Heart right ventricle (tissue), 16 donors: Measurements from ENCODE around the gene ADAM21. TPM values are rescaled to one million over a fixed set of nuclear protein-coding genes. Genes with fewer than 3 reads are reported as not detected.
"Not testable (repeated sequence)": the region's sequence is repeated elsewhere in the genome, so short reads cannot be mapped to it uniquely, and the experiment has no call there.

ENCODE experiments used
- ATAC-seq, 8 donors: fragments of 200-7000 bp; cut with Tn5 transposase; one replicate each; pipeline ENCODE4 v1.9.1; 2020; ENCODE audit warnings: mild to moderate bottlenecking in 8 of 8, moderate library complexity in 8 of 8, moderate number of reproducible peaks in 1 of 8
- DNase-seq, 2 donors: peaks; one replicate each; pipeline ENCODE4 v3.0.0-alpha.2; 2020
- H3K27ac ChIP-seq, 10 donors: fragments of 200-600 bp; sonication (generic) in 2 of 10; one replicate each; pipeline versions ENCODE4 v1.5.0 to v1.8.0; 2020 to 2022; ENCODE audit warnings: mild to moderate bottlenecking in 3 of 10
- H3K27me3 ChIP-seq, 7 donors: fragments of 200-600 bp; one replicate each; pipeline ENCODE4 v1.8.0; 2021 to 2022; ENCODE audit warnings: mild to moderate bottlenecking in 2 of 7
- H3K36me3 ChIP-seq, 9 donors: fragments of 200-600 bp; sonication (generic) in 1 of 9; one replicate each; pipeline versions ENCODE4 v1.5.0 to v1.8.0; 2020 to 2022; ENCODE audit warnings: mild to moderate bottlenecking in 2 of 9
- H3K4me1 ChIP-seq, 9 donors: fragments of 200-600 bp; sonication (generic) in 1 of 9; one replicate each; pipeline versions ENCODE4 v1.5.0 to v1.8.0; 2020 to 2022; ENCODE audit warnings: mild to moderate bottlenecking in 4 of 9
- H3K4me3 ChIP-seq, 10 donors: fragments of 200-600 bp; sonication (generic) in 2 of 10; one replicate each; pipeline versions ENCODE4 v1.5.0 to v1.8.0; 2020 to 2022; ENCODE audit warnings: mild to moderate bottlenecking in 7 of 10, moderate library complexity in 2 of 10
- H3K9me3 ChIP-seq, 11 donors: fragments of 200-600 bp in 10 of 11; sonication (generic) in 2 of 11; one replicate each; pipeline versions ENCODE4 v1.5.0 to v1.8.0; 2013 to 2022; ENCODE audit warnings: mild to moderate bottlenecking in 2 of 11, control low read depth in 1 of 11, moderate library complexity in 1 of 11
- WGBS, 2 donors: extraction: QIAGEN DNeasy Blood & Tissue Kit; methylation state at CpG; one replicate each; pipeline ENCODE4 v1.1.7; 2013; ENCODE audit warnings: inconsistent platforms in 1 of 2; 5-methylcytosine and 5-hydroxymethylcytosine counted together
- intact Hi-C, 10 donors: fragments of 100-400 bp; cut with DNase I; formaldehyde crosslinking; loops; one replicate each; pipeline versions ENCODE4 v1.11.1 to v1.14.2; 2022
- long read RNA-seq, 3 donors: library from polyadenylated mRNA; unstranded; transcript quantifications; one replicate each; pipeline ENCODE4 v2.0.0, GENCODE V29; 2020 to 2021
- polyA plus RNA-seq, 2 donors: library from polyadenylated mRNA; stranded (reverse); fragments of 200-250 nt; gene quantifications; one replicate each; pipeline ENCODE4 v1.2.3, GENCODE V29; 2013
- total RNA-seq, 10 donors: library from RNA; stranded (reverse); fragmentation: NEBNext Ultra II Directional in 3 of 10; extraction: Animal tissue kit (Norgen Biotek cat#: 25700) in 3 of 10; gene quantifications; one replicate each; pipeline versions ENCODE4 v1.2.1 to v1.2.4, GENCODE V29; 2021 to 2023
- TF ChIP-seq, protein P1 (sequence below), 9 donors: fragments of 200-600 bp; sonication (generic) in 2 of 9; IDR thresholded peaks; one replicate each; pipeline versions ENCODE4 v1.5.0 to v1.8.0; 2021 to 2022; ENCODE audit warnings: antibody characterized with exemption in 9 of 9, mild to moderate bottlenecking in 5 of 9, moderate library complexity in 1 of 9
- donor health status: Arrhythmogenic right ventricular cardiomyopathy.
- donor health status: ischemic (EF 13 %, LVEDD 7.1; RV severe dilation, severe dysfunction).
- donor health status: healthy with polysubstance abuse.
- donor health status: DM: no; HTN: yes; CAD: no.
- donor health status: DM: no; HTN: no; CAD: no.
- donor health status: ischemic (EF 25% LVEDD 6.9; RV normal size, moderate dysfunction).
- donor health status: ischemic (EF 25% LVEDD 5.7; RV mildly dilated, moderate dysfunction).
- donor health status: healthy.
- donor health status: DM: yes; HTN: yes; CAD: no.
- donor health status: Ischemic cardiomyopathy.
- donor health status: ischemic (EF 35%, LVEDD 5.7; RV mildly dilated, moderate dysfunction).
- donor health status: nonischemic (EF 11% LVEDD 7.7; RV severe dilation, severe dysfunction).
- donor health status: DM: yes; HTN: yes; CAD: no.
- donor health status: PGD.
- donor health status: ischemic (EF 29% LVEDD 5.4; RV normal size, mild dysfunction).
- donor health status: nonischemic (EF 23%, LVEDD 6.1; RV moderate dilation, normal function).

ADAM21 gene
- total RNA-seq: under 1 TPM in 7 of 10 donors, not detected in 3; 0.10 to 0.31 (median 0.26) TPM
- polyA plus RNA-seq: under 1 TPM in 1 of 2 donors, not detected in 1; 0.16 TPM
- long read RNA-seq, donor 1, partial matches to known transcripts: 0 of 1 reads
- long read RNA-seq, donor 1, other reads (novel, unspliced or antisense): 1 of 1 reads
- long read RNA-seq, donor 2, partial matches to known transcripts: 0 of 2 reads
- long read RNA-seq, donor 2, other reads (novel, unspliced or antisense): 2 of 2 reads
- long read RNA-seq, donor 3, partial matches to known transcripts: 1 of 2 reads
- long read RNA-seq, donor 3, other reads (novel, unspliced or antisense): 1 of 2 reads

DNA sequence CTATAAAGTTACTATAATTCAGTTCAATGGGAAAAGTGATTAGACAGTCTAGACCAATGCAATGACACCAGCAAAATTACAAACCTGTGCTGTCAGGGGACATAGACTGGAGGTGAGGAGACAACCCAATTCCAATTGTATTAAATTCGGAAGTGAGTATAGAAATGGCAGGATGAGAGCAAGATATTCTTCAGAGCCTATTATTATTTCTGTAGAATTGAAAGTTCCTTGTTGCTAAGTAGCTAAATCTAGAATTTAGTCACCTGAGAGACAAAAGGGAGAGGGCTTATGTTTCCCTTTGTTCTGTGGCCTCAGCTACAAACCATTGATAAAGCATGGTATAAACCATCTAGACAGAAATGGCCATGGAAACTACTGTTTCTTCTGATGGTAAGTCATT, at the start of gene ADAM21:
TSS of gene ADAM21 (plus strand) at position 301 of the 400 bp plus-strand sequence. CDS start 5,326 bp downstream, outside the sequence.
- Histone ChIP-seq H3K27me3 (no peaks in the 10 kb centered on the region), H3K27ac (no peak within 1 kb of the TSS), H3K9me3 (no peaks in the 10 kb centered on the region), H3K36me3 (no peaks in the 10 kb centered on the region), H3K4me1 (peaks cover 0 to 10% (median 0%) of the 10 kb centered on the region in 9 donors), H3K4me3 (no peak within 1 kb of the TSS)
- intact Hi-C loops: no loop called here
- WGBS, 2 donors: 97 to 100% methylated on average over 1 of the region's 1 CpG
- no peak for DNase-seq
- TF ChIP-seq, protein P1, sequence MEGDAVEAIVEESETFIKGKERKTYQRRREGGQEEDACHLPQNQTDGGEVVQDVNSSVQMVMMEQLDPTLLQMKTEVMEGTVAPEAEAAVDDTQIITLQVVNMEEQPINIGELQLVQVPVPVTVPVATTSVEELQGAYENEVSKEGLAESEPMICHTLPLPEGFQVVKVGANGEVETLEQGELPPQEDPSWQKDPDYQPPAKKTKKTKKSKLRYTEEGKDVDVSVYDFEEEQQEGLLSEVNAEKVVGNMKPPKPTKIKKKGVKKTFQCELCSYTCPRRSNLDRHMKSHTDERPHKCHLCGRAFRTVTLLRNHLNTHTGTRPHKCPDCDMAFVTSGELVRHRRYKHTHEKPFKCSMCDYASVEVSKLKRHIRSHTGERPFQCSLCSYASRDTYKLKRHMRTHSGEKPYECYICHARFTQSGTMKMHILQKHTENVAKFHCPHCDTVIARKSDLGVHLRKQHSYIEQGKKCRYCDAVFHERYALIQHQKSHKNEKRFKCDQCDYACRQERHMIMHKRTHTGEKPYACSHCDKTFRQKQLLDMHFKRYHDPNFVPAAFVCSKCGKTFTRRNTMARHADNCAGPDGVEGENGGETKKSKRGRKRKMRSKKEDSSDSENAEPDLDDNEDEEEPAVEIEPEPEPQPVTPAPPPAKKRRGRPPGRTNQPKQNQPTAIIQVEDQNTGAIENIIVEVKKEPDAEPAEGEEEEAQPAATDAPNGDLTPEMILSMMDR (IDR thresholded peaks at IDR 0.05): no peak
- ATAC-seq: no peak

DNA sequence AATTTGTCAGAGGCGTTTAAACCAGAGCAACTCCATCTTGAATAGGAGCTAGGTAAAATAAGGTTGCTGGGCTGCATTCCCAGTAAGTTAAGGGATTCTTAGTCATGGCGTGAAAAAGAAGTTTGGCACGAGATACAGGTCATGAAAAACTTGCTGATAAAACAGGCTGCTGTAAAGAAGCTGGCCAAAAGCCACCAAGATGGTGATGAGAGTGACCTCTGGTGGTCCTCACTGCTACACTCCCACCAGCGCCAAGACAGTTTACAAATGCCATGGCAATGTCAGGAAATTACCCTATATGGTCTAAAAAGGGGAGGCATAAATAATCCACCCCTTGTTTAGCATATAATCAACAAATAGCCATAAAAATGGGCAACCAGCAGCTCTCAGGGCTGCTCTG, 48.6 kb upstream of the ADAM21 start:
- H3K27me3 ChIP-seq, H3K9me3 ChIP-seq, H3K4me3 ChIP-seq, intact Hi-C loops, H3K27ac ChIP-seq, DNase-seq: not testable (repeated sequence)
- Histone ChIP-seq H3K36me3 (peaks cover 0 to 11% (median 0%) of the 10 kb centered on the region in 9 donors), H3K4me1 (peaks cover 0 to 22% (median 0%) of the 10 kb centered on the region in 9 donors)
- 40 to 43% methylated on average over 4 of the region's 4 CpGs for WGBS, 2 donors
- peak in 2 of 8 donors; percentile 30 to 67 for ATAC-seq

DNA sequence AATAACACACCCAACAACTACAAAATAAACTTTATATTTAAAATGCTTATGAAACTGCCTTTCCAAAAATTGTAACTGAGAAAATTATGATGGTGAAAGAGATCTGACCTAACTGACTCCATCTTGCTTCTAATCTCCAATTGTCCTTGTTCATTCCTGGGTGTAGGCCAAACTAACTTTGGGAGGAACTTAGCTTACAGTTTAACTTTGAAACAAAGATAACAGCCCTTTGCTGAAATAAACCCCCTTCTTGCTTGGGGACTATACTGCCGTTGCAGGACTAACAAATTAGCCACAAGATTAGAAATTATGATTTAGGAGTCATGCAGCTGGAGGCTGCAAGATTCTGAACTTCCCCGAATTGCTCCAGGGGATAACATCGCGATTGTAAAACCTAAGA, 45.8 kb upstream of the ADAM21 start:
- intact Hi-C loops, ATAC-seq, H3K27me3 ChIP-seq, DNase-seq, H3K9me3 ChIP-seq, H3K4me3 ChIP-seq, H3K27ac ChIP-seq: not testable (repeated sequence)
- peaks cover 0 to 22% (median 0%) of the 10 kb centered on the region in 9 donors for H3K4me1 ChIP-seq
- H3K36me3 ChIP-seq: peaks cover 0 to 35% (median 0%) of the 10 kb centered on the region in 9 donors
- 86 to 94% methylated on average over 4 of the region's 4 CpGs for WGBS, 2 donors

DNA sequence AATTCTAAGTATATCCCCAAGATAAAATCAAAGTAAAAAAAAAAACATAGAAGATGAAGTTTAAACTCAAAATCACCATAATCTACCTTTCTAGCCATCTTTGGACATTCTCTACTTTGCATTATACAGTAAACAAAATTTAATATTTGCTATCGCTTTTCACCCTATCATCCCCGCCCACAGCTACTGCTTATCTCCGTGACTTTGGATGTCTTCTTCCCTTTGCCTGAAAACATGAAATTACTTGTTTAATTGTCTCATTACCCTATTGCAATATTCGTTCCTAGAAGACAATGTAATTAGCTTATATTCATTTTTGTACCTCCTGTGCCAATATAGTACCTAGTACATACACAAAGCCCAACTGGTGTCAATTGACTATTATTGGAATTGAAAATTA, 44.4 kb upstream of the ADAM21 start:
- TF ChIP-seq, protein P1 (IDR thresholded peaks at IDR 0.05): no peak
- H3K4me1 ChIP-seq: peaks cover 0 to 25% (median 0%) of the 10 kb centered on the region in 9 donors
- 93 to 97% methylated on average over 4 of the region's 4 CpGs for WGBS, 2 donors
- H3K27ac ChIP-seq: no peak overlapping the region
- H3K36me3 ChIP-seq: peaks cover 0 to 35% (median 0%) of the 10 kb centered on the region in 9 donors
- intact Hi-C loops: no loop called here
- no peaks in the 10 kb centered on the region for H3K27me3 ChIP-seq
- no peak overlapping the region for H3K4me3 ChIP-seq
- ATAC-seq (no peak), DNase-seq (no peak)
- H3K9me3 ChIP-seq: peaks cover 0 to 6% (median 0%) of the 10 kb centered on the region in 11 donors

DNA sequence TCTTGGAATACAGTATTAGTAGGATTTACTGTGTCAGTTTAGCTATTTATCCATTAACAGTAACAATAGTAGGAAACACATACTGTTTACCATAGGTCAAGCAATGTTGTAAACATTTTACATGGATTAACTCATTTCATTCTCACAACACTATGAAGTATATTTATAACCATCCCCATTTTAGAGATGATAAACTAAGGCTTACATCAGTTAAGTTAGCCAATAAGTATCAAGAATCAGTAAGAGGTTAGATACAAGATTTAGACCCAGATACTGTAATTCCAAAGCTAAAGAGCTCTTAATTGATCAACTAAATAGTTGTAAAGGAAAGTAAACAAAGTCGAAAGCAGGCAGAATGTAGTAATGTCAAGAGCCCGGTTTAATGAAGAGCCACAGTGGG, 36.2 kb upstream of the ADAM21 start:
- intact Hi-C loops: no loop called here

More for the DNA sequence above, 36.2 kb upstream of the ADAM21 start:
- Histone ChIP-seq H3K27ac (no peak overlapping the region), H3K4me3 (peak overlapping the region; percentile 68 to 84 (median 78)), H3K27me3 (no peaks in the 10 kb centered on the region), H3K36me3 (peaks cover 0 to 23% (median 0%) of the 10 kb centered on the region in 9 donors), H3K9me3 (no peaks in the 10 kb centered on the region), H3K4me1 (peaks cover 0 to 29% (median 17%) of the 10 kb centered on the region in 9 donors)
- TF ChIP-seq, protein P1 (IDR thresholded peaks at IDR 0.05): no peak
- ATAC-seq: peak in 1 of 8 donors; percentile 8
- 43 to 47% methylated on average over 2 of the region's 2 CpGs for WGBS, 2 donors
- DNase-seq: no peak
